T-cell (primary cell): ENCODE data around the gene PUDP. TPM values are rescaled to one million over a fixed set of nuclear protein-coding genes. Genes with fewer than 3 reads are reported as not detected.

Source experiments
- ATAC-seq, 4 experiments: fragments of 200-7000 bp in 3 of 4; fragments of 150-1000 bp in 1 of 4; cut with Tn5 transposase; replicated peaks in 1 of 4; 1 replicate in 3 of 4; 2 replicates in 1 of 4; pipeline ENCODE4 v1.10.0; 2021; ENCODE audit warnings: moderate library complexity in 3 of 4, mild to moderate bottlenecking in 2 of 4, moderate number of reproducible peaks in 1 of 4
- CTCF ChIA-PET, 2 donors: fragments of 300-600 bp; sonication (Branson Sonifier 250); formaldehyde crosslinking; loops; one replicate each; lab custom pipeline; 2022; ENCODE audit warnings: antibody characterized with exemption in 2 of 2; lab: Charles Lee
- POLR2A ChIA-PET, 2 donors: fragments of 300-600 bp; sonication (Branson Sonifier 250); formaldehyde crosslinking; loops; one replicate each; lab custom pipeline; 2022; ENCODE audit warnings: antibody characterized with exemption in 2 of 2; lab: Charles Lee
- DNase-seq, 35 experiments: peaks; one replicate each; pipeline versions ENCODE4 v3.0.0 to v3.0.0-alpha.2; 2013 to 2023
- H3K27ac ChIP-seq: one replicate; pipeline ENCODE4 v1.5.1; 2013; ENCODE audit warnings: low read length
- H3K27me3 ChIP-seq, 2 experiments: replicated peaks in 1 of 2; 1 replicate in 1 of 2; 2 replicates in 1 of 2; pipeline versions ENCODE4 v1.6.1 to v1.7.0; 2013; ENCODE audit warnings: low read length in 1 of 2, mixed read lengths in 1 of 2; ENCODE audit not compliant: control insufficient read depth in 2 of 2, insufficient read depth in 2 of 2; ENCODE audit errors: extremely low read depth in 1 of 2
- H3K36me3 ChIP-seq, 2 donors: 1 replicate in 1 of 2; 2 replicates in 1 of 2; pipeline versions ENCODE4 v1.6.1 to v1.7.0; 2013; ENCODE audit warnings: low read length in 1 of 2; ENCODE audit not compliant: control insufficient read depth in 2 of 2, insufficient read depth in 1 of 2; ENCODE audit errors: extremely low read depth in 1 of 2
- H3K4me1 ChIP-seq, 2 experiments: 1 replicate in 1 of 2; 2 replicates in 1 of 2; pipeline versions ENCODE4 v1.6.1 to v1.7.0; 2013; ENCODE audit warnings: low read length in 2 of 2, mixed read lengths in 1 of 2; ENCODE audit not compliant: insufficient read depth in 2 of 2, control insufficient read depth in 1 of 2; ENCODE audit errors: extremely low read depth in 1 of 2
- H3K4me3 ChIP-seq, 2 donors: 1 replicate in 1 of 2; 2 replicates in 1 of 2; pipeline versions ENCODE4 v1.5.1 to v1.7.0; 2013; ENCODE audit warnings: mild to moderate bottlenecking in 2 of 2, low read length in 1 of 2, moderate library complexity in 1 of 2; ENCODE audit not compliant: control insufficient read depth in 1 of 2; ENCODE audit errors: extremely low read depth in 1 of 2
- H3K9me3 ChIP-seq: 2 replicates; pipeline ENCODE4 v1.7.0; 2013
- H3K27ac Mint-ChIP-seq, 2 donors: one replicate each; pipeline ENCODE4 v1.8.0; 2020 to 2021; ENCODE audit warnings: mild to moderate bottlenecking in 2 of 2, mixed read lengths in 2 of 2
- H3K27me3 Mint-ChIP-seq, 2 donors: one replicate each; pipeline ENCODE4 v1.8.0; 2021 to 2022; ENCODE audit warnings: mixed read lengths in 2 of 2
- H3K36me3 Mint-ChIP-seq: one replicate; pipeline ENCODE4 v1.8.0; 2021; ENCODE audit warnings: mixed read lengths
- H3K4me1 Mint-ChIP-seq, 3 donors: one replicate each; pipeline ENCODE4 v1.8.0; 2020 to 2022; ENCODE audit warnings: mixed read lengths in 3 of 3, mild to moderate bottlenecking in 1 of 3
- H3K4me3 Mint-ChIP-seq, 3 donors: one replicate each; pipeline ENCODE4 v1.8.0; 2020 to 2022; ENCODE audit warnings: mild to moderate bottlenecking in 3 of 3, mixed read lengths in 3 of 3, moderate library complexity in 3 of 3
- H3K9me3 Mint-ChIP-seq, 3 donors: one replicate each; pipeline ENCODE4 v1.8.0; 2020 to 2022; ENCODE audit warnings: mixed read lengths in 3 of 3
- WGBS: methylation state at CpG from one replicate; pipeline ENCODE4 v1.1.5; 2013; ENCODE audit warnings: missing lambda C conversion rate; ENCODE audit not compliant: insufficient coverage; 5-methylcytosine and 5-hydroxymethylcytosine counted together
- total RNA-seq, 35 experiments: library from RNA in 6 of 35; stranded (reverse) in 6 of 35; fragments of 120-200 nt in 1 of 35; gene quantifications; one replicate each; pipeline versions ENCODE4 v1.2.1 to v1.2.4 and lab custom pipeline; 2013 to 2026

PUDP gene
- total RNA-seq, 5 donors from 2014 or later (not counting 1 experiment from before 2014, with no cell fraction given) = 9.7 to 15.0 (median 10.1) TPM

DNA sequence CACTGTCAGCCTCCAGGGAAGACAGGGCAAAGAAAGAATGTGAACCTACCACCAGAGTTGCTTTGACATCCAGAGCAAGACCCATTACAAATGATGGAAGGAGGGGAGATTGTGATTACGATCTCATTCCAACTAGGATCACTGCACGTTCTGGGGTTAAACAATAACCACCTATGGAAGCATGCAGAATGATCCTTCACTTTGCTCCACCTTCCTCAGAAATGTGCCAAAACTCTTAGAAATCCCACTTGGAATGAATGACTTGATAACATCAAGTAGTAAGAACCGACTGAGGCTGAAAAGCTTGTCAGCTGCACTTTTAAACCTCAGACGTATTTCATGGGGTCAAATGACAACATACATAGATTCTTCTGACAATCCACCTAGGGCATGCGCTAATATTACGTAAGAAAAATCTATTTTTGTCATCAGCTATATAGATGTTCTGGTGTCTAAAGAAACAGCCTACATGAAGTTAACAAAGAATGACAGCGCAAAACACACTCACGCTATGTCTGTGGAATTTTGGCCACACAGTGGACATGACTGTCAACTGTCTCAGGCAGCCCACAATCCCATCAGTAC lies 3.9 kb downstream of the PUDP start:
- H3K9me3 ChIP-seq = no peaks in the 10 kb centered on the region
- Mint-ChIP-seq H3K4me1 (peaks cover 25 to 52% (median 37%) of the 10 kb centered on the region in 3 donors), H3K9me3 (no peaks in the 10 kb centered on the region), H3K4me3 (no peak overlapping the region), H3K36me3 (no peaks in the 10 kb centered on the region), H3K27me3 (no peaks in the 10 kb centered on the region), H3K27ac (no peak overlapping the region)
- DNase-seq (no peak), ATAC-seq (no peak)
- no peak overlapping the region for H3K27ac ChIP-seq
- WGBS = no CpG with 5 or more reads among the region's 8 CpGs
- no peak overlapping the region for H3K4me3 ChIP-seq
- no peaks in the 10 kb centered on the region for H3K27me3 ChIP-seq
- H3K4me1 ChIP-seq = peaks cover 7 to 11% of the 10 kb centered on the region in 2 experiments
- POLR2A ChIA-PET = no interaction called here
- no peaks in the 10 kb centered on the region for H3K36me3 ChIP-seq
- CTCF ChIA-PET = no interaction called here

DNA sequence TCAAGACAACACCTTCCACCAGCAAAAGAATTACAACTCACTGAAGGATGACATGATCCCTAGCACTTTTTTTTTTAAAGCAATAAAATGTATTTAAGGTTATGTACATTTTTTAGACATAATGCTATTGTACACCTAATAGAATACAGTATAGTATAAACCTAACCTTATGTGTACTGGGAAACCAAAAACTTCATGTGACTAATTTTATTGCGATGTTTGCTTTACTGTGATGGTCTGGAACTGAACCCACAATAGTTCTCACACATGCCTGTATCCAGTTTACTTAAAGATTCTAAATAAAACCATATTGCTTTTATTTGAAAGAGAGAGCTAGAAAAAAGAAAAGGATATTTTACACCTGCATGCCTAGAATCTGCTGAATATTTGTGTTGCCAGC lies 4.9 kb downstream of the PUDP start:
- no CpG with 5 or more reads among the region's 1 CpG for WGBS
- no peak for ATAC-seq
- H3K4me1 Mint-ChIP-seq = peaks cover 28 to 47% (median 42%) of the 10 kb centered on the region in 3 donors
- no peaks in the 10 kb centered on the region for H3K36me3 Mint-ChIP-seq
- no peak overlapping the region for H3K4me3 Mint-ChIP-seq
- ChIA-PET POLR2A (no interaction called here), CTCF (no interaction called here)
- no peak overlapping the region for H3K27ac ChIP-seq
- H3K27me3 ChIP-seq = no peaks in the 10 kb centered on the region
- H3K9me3 Mint-ChIP-seq = no peaks in the 10 kb centered on the region
- H3K4me1 ChIP-seq = peaks cover 5 to 7% of the 10 kb centered on the region in 2 experiments
- H3K9me3 ChIP-seq = no peaks in the 10 kb centered on the region
- H3K27me3 Mint-ChIP-seq = no peaks in the 10 kb centered on the region
- no peak overlapping the region for H3K4me3 ChIP-seq
- no peaks in the 10 kb centered on the region for H3K36me3 ChIP-seq
- no peak for DNase-seq
- no peak overlapping the region for H3K27ac Mint-ChIP-seq

DNA sequence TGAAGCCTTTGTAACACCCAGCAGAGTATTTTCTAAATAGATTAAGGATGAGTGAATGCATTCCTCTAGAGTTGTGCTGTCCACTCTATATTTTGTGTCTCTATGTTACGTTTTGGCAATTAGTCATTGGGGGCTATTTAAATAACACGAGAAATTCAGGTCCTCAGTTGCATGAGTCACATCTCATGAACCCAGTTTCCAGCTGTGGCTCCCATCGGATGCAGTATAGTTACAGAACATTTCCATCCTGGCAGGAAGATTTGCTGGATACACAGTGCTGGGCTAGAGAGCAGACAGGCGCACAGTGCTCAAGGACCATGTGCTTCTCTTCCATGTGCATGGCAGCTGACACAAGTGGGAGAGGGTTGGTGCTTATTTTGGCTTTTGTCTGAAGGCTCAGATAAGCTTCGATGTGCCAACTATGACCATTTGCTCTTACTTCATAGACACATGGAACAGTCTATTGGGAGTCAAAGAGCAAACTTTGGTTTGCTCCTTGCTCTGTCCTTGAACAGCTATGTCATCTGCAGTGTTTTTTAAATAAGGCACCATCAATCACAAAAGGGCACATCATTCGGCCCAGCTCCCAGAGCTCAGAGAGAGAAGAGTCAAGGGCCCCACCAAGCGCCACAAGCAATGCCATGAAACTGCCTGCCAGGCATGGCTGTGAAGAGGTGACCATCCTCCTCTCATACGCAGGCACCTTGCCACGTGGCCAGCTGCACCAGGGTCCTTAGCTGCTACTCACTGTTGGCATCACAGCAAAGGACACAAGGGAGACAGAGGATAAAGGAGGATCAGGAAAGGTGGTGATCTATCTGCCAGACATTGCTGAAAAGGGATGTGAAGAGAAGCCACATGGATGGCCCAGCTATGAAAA lies 8.5 kb downstream of the PUDP start:
- no peaks in the 10 kb centered on the region for H3K36me3 ChIP-seq
- H3K27ac ChIP-seq = no peak overlapping the region
- H3K36me3 Mint-ChIP-seq = no peaks in the 10 kb centered on the region
- DNase-seq (no peak), ATAC-seq (no peak)
- POLR2A ChIA-PET = no interaction called here
- no peaks in the 10 kb centered on the region for H3K9me3 Mint-ChIP-seq
- WGBS = 93% methylated on average over 2 of the region's 9 CpGs
- CTCF ChIA-PET = no interaction called here
- no peak overlapping the region for H3K4me3 ChIP-seq
- no peak overlapping the region for H3K27ac Mint-ChIP-seq
- H3K4me1 ChIP-seq = no peaks in the 10 kb centered on the region
- H3K9me3 ChIP-seq = no peaks in the 10 kb centered on the region
- H3K27me3 ChIP-seq = no peaks in the 10 kb centered on the region
- H3K4me3 Mint-ChIP-seq = no peak overlapping the region
- no peaks in the 10 kb centered on the region for H3K27me3 Mint-ChIP-seq
- peaks cover 30 to 42% (median 40%) of the 10 kb centered on the region in 3 donors for H3K4me1 Mint-ChIP-seq

DNA sequence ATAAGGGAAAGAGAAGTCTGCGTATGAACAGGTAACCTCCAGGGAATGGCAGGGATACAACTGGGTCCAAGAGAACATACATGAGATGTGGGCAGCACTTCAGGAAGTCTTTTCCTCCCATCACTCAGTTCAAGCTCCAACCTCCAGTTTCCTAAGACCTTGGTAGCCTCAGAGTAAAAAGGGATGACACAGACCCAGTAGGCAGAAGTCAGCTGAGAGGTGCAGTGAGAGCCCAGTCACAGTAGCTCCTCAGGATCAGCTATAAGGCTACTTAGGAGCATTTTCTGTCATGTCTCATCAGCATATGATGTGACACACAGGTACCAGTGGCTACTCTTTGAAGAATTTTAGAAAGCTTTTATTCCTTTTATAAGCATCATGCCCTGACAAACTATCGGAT lies 13.0 kb downstream of the PUDP start:
- CTCF ChIA-PET = interaction anchor here in 1 of 2 donors (0.5 to 2.3 kb wide), 2 partner anchors 144 to 790 kb away, joined by 4 to 6 read pairs; no protein-coding TSS in a partner anchor
- H3K4me3 ChIP-seq = no peak overlapping the region
- H3K4me3 Mint-ChIP-seq = no peak overlapping the region
- H3K27ac Mint-ChIP-seq = no peak overlapping the region
- H3K9me3 Mint-ChIP-seq = no peaks in the 10 kb centered on the region
- H3K4me1 Mint-ChIP-seq = peaks cover 45 to 58% (median 49%) of the 10 kb centered on the region in 3 donors
- H3K27me3 Mint-ChIP-seq = no peaks in the 10 kb centered on the region
- peaks cover 2 to 8% of the 10 kb centered on the region in 2 experiments for H3K4me1 ChIP-seq
- H3K9me3 ChIP-seq = no peaks in the 10 kb centered on the region
- no peak for ATAC-seq
- no peaks in the 10 kb centered on the region for H3K36me3 ChIP-seq
- POLR2A ChIA-PET = no interaction called here
- no peaks in the 10 kb centered on the region for H3K36me3 Mint-ChIP-seq
- H3K27ac ChIP-seq = no peak overlapping the region
- no CpG with 5 or more reads among the region's 2 CpGs for WGBS
- no peaks in the 10 kb centered on the region for H3K27me3 ChIP-seq
- DNase-seq = no peak

DNA sequence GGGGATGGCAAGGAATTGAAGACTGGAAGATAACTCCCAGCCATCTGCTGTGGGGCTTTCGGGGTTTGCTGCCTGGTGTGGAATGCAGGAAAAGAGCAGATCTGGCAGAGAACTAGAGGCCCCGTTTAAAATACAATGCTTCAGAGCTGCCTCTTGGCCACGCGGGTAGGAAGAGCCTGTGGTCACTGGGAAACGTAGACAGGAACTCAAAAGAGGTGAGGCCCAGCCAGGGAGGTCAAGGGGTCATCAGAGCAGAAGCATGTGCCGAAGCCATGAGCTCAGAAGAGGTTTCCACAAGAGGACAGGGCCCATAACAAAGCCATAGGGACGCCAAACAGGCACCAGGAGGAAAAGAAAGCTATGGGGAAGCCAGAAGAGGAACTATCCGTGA lies 14.9 kb downstream of the PUDP start:
- H3K9me3 ChIP-seq = no peaks in the 10 kb centered on the region
- ATAC-seq = peak in 1 of 4 experiments; percentile 32
- H3K27me3 ChIP-seq = no peaks in the 10 kb centered on the region
- H3K4me3 ChIP-seq = no peak overlapping the region
- H3K27me3 Mint-ChIP-seq = no peaks in the 10 kb centered on the region
- peaks cover 2 to 8% of the 10 kb centered on the region in 2 experiments for H3K4me1 ChIP-seq
- H3K27ac Mint-ChIP-seq = peak overlapping the region in 1 of 2 donors; percentile 46
- ChIA-PET POLR2A (no interaction called here), CTCF (interaction anchor here (0.6 to 2.3 kb wide), 2 partner anchors 216 to 792 kb away, joined by 4 to 6 read pairs; no protein-coding TSS in a partner anchor)
- peaks cover 38 to 51% (median 49%) of the 10 kb centered on the region in 3 donors for H3K4me1 Mint-ChIP-seq
- DNase-seq = no peak
- H3K27ac ChIP-seq = no peak overlapping the region
- no peak overlapping the region for H3K4me3 Mint-ChIP-seq
- no peaks in the 10 kb centered on the region for H3K9me3 Mint-ChIP-seq
- no peaks in the 10 kb centered on the region for H3K36me3 ChIP-seq
- no peaks in the 10 kb centered on the region for H3K36me3 Mint-ChIP-seq
- 65% methylated on average over 5 of the region's 8 CpGs for WGBS

DNA sequence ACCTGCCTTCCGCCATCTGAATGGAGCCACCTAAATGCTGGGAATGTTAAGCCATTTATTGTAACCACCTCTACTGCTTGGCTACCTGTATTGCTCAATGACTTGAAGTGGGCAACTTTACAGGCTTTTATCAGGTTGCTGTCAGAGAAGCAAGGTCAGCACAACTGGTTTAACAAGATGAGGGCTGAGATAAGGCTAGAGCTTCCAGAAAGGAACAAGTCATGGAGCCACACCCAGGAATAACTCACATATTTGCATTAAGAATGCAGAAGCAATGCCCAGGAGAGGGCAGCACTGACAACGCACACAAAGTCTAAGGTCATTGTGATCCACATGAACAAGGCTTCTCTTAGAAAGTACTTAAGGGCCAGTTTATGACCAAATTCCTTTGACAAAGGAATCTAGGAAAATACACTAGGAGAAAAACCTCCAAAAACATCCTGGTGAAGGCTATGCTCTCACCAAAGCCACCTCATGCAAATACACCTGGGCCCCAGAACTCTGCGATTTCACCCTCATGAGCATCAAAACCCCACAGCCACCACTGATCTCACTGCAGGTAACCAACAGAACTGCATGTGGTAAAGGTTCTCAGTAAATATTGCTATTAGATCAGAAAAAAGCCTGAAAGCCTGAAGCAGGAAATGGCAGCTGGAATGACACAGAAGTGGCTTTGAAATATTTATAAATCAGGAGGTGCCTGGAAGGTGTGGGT lies 15.5 kb downstream of the PUDP start:
- Histone ChIP-seq H3K4me3 (no peak overlapping the region), H3K36me3 (no peaks in the 10 kb centered on the region), H3K27me3 (no peaks in the 10 kb centered on the region), H3K4me1 (peaks cover 2 to 8% of the 10 kb centered on the region in 2 experiments), H3K27ac (no peak overlapping the region), H3K9me3 (no peaks in the 10 kb centered on the region)
- peak in 3 of 4 experiments; percentile 36 to 86 (median 48) for ATAC-seq
- POLR2A ChIA-PET = no interaction called here
- no peaks in the 10 kb centered on the region for H3K9me3 Mint-ChIP-seq
- peaks cover 38 to 51% (median 45%) of the 10 kb centered on the region in 3 donors for H3K4me1 Mint-ChIP-seq
- no peaks in the 10 kb centered on the region for H3K36me3 Mint-ChIP-seq
- no peaks in the 10 kb centered on the region for H3K27me3 Mint-ChIP-seq
- CTCF ChIA-PET = interaction anchor here in 1 of 2 donors (2.3 kb wide), 1 partner anchor 792 kb away, joined by 6 read pairs; no protein-coding TSS in a partner anchor
- WGBS = no CpG with 5 or more reads among the region's 3 CpGs
- no peak overlapping the region for H3K4me3 Mint-ChIP-seq
- peak overlapping the region in 1 of 2 donors; percentile 46 for H3K27ac Mint-ChIP-seq
- peak in 20 of 35 experiments; percentile 1 to 41 (median 12) for DNase-seq
